Trophoblast cell (in vitro differentiated cells and primary cell): ENCODE data around the gene MRTFA.

Source experiments
- DNase-seq, 2 donors: peaks; one replicate each; pipeline ENCODE4 v3.0.0-alpha.2; 2016
- H2AFZ ChIP-seq: 2 replicates; pipeline ENCODE4 v1.6.1; 2013; ENCODE audit warnings: low read length, moderate library complexity, mild to moderate bottlenecking; ENCODE audit not compliant: insufficient read depth, poor library complexity
- H2AK5ac ChIP-seq: 2 replicates; pipeline ENCODE4 v1.6.1; 2013; ENCODE audit warnings: mild to moderate bottlenecking, low read length
- H2BK120ac ChIP-seq: 2 replicates; pipeline ENCODE4 v1.6.1; 2013; ENCODE audit warnings: low read length, mild to moderate bottlenecking, moderate library complexity; ENCODE audit not compliant: insufficient read depth, poor library complexity
- H2BK12ac ChIP-seq: 2 replicates; pipeline ENCODE4 v1.6.1; 2013; ENCODE audit warnings: mild to moderate bottlenecking, low read length, moderate library complexity
- H2BK5ac ChIP-seq: 2 replicates; pipeline ENCODE4 v1.6.1; 2013; ENCODE audit warnings: low read length, low read depth, moderate library complexity, mild to moderate bottlenecking; ENCODE audit not compliant: poor library complexity
- H3K14ac ChIP-seq: 2 replicates; pipeline ENCODE4 v1.6.1; 2013; ENCODE audit warnings: mild to moderate bottlenecking, low read length
- H3K18ac ChIP-seq: 2 replicates; pipeline ENCODE4 v1.6.1; 2013; ENCODE audit warnings: mild to moderate bottlenecking, low read length
- H3K23ac ChIP-seq: 2 replicates; pipeline ENCODE4 v1.6.1; 2013; ENCODE audit warnings: low read length
- H3K27ac ChIP-seq: 2 replicates; pipeline ENCODE4 v1.5.1; 2013; ENCODE audit warnings: low read depth, mild to moderate bottlenecking, inconsistent platforms, low read length, moderate library complexity
- H3K27me3 ChIP-seq: 2 replicates; pipeline ENCODE4 v1.6.1; 2013; ENCODE audit warnings: inconsistent platforms, mild to moderate bottlenecking, low read length, moderate library complexity; ENCODE audit not compliant: insufficient read depth
- H3K36me3 ChIP-seq, 2 experiments: 1 replicate in 1 of 2; 2 replicates in 1 of 2; pipeline ENCODE4 v1.6.1; 2013; ENCODE audit warnings: low read length in 2 of 2, mild to moderate bottlenecking in 2 of 2, moderate library complexity in 1 of 2; ENCODE audit not compliant: insufficient read depth in 2 of 2, control insufficient read depth in 1 of 2
- H3K4ac ChIP-seq: 2 replicates; pipeline ENCODE4 v1.6.1; 2013; ENCODE audit warnings: low read depth, mild to moderate bottlenecking, low read length, moderate library complexity
- H3K4me1 ChIP-seq, 2 experiments: 1 replicate in 1 of 2; 2 replicates in 1 of 2; pipeline ENCODE4 v1.6.1; 2013; ENCODE audit warnings: low read length in 2 of 2, mild to moderate bottlenecking in 2 of 2, moderate library complexity in 1 of 2; ENCODE audit not compliant: insufficient read depth in 2 of 2, control insufficient read depth in 1 of 2
- H3K4me2 ChIP-seq: 2 replicates; pipeline ENCODE4 v1.6.1; 2013; ENCODE audit warnings: inconsistent platforms, mild to moderate bottlenecking, low read length, moderate library complexity
- H3K4me3 ChIP-seq: 2 replicates; pipeline ENCODE4 v1.5.1; 2013; ENCODE audit warnings: mild to moderate bottlenecking, low read depth, low read length, inconsistent platforms
- H3K79me1 ChIP-seq: one replicate; pipeline ENCODE4 v1.6.1; 2013; ENCODE audit warnings: low read length
- H3K79me2 ChIP-seq: 2 replicates; pipeline ENCODE4 v1.6.1; 2013; ENCODE audit warnings: low read length, mild to moderate bottlenecking; ENCODE audit not compliant: control insufficient read depth, insufficient read depth, poor library complexity
- H3K9ac ChIP-seq: 2 replicates; pipeline ENCODE4 v1.6.1; 2013; ENCODE audit warnings: mild to moderate bottlenecking, low read length
- H3K9me3 ChIP-seq: 2 replicates; pipeline ENCODE4 v1.6.1; 2013; ENCODE audit warnings: low read depth, mild to moderate bottlenecking, control low read depth, inconsistent platforms, low read length; ENCODE audit not compliant: insufficient read depth
- H4K12ac ChIP-seq: 2 replicates; pipeline ENCODE4 v1.6.1; 2013; ENCODE audit warnings: low read depth, mild to moderate bottlenecking, low read length, moderate library complexity
- H4K8ac ChIP-seq: 2 replicates; pipeline ENCODE4 v1.6.1; 2013; ENCODE audit warnings: low read depth, mild to moderate bottlenecking, low read length, moderate library complexity
- H4K91ac ChIP-seq: one replicate; pipeline ENCODE4 v1.6.1; 2013; ENCODE audit warnings: low read depth, mild to moderate bottlenecking, low read length, moderate library complexity
- WGBS: extraction: QIAGEN DNeasy Blood & Tissue Kit; methylation state at CpG from one replicate; pipeline ENCODE4 v1.1.7; 2013; ENCODE audit warnings: missing lambda C conversion rate; ENCODE audit not compliant: insufficient read length, insufficient coverage; ENCODE audit errors: extremely low coverage; 5-methylcytosine and 5-hydroxymethylcytosine counted together

The MRTFA gene

DNA sequence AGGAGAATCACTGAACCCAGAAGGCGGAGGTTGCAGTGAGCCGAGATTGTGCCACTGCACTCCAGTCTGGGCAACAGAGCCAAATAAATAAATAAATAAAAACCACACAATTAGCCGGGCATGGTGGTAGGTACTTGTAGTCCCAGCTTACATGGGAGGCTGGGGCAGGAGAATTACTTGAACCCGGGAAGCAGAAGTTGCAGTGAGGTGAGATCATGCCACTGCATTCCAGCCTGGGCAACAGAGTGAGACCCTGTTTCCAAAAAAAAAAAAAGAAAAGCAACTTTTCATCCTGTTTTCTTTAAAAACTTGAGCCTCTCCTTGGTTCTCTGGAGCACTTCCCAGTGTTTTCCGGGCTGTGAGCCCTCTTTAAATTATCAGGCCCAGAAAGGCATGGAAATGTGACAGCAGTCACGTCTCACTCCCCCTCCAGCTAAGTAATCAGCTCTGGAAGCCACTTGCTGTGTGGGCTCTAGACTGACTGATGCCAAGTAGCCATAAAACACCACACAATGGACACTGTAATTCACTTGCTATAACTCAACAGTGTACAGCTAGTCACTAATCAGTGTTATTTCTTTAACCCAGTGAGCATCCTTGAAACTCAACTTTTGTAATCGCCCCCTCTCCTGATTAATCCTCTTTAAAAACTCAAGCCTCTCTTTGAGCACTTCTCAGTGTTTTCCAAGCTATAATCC, 29.8 kb upstream of the MRTFA start:
- H4K8ac ChIP-seq: no peak overlapping the region
- no peak overlapping the region for H2AK5ac ChIP-seq
- no peak overlapping the region for H2BK5ac ChIP-seq
- no peak overlapping the region for H2BK120ac ChIP-seq
- no peak overlapping the region for H3K9ac ChIP-seq
- no peak overlapping the region for H4K91ac ChIP-seq
- H3K18ac ChIP-seq: no peak overlapping the region
- no peak overlapping the region for H4K12ac ChIP-seq
- no peak overlapping the region for H3K14ac ChIP-seq
- H3K4ac ChIP-seq: no peak overlapping the region
- no peak overlapping the region for H2AFZ ChIP-seq
- no peak overlapping the region for H3K23ac ChIP-seq
- H3K4me1 ChIP-seq: peaks cover 5 to 9% of the 10 kb centered on the region in 2 experiments
- H3K4me2 ChIP-seq: no peak overlapping the region
- no peak overlapping the region for H3K4me3 ChIP-seq
- no peak overlapping the region for H3K27ac ChIP-seq
- no peaks in the 10 kb centered on the region for H3K9me3 ChIP-seq
- H3K36me3 ChIP-seq: no peaks in the 10 kb centered on the region
- peak in 1 of 2 donors; percentile 25 for DNase-seq
- WGBS: no CpG with 5 or more reads among the region's 7 CpGs
- H3K27me3 ChIP-seq: no peaks in the 10 kb centered on the region
- no peaks in the 10 kb centered on the region for H3K79me2 ChIP-seq
- no peak overlapping the region for H2BK12ac ChIP-seq
- peaks cover 5% of the 10 kb centered on the region for H3K79me1 ChIP-seq

DNA sequence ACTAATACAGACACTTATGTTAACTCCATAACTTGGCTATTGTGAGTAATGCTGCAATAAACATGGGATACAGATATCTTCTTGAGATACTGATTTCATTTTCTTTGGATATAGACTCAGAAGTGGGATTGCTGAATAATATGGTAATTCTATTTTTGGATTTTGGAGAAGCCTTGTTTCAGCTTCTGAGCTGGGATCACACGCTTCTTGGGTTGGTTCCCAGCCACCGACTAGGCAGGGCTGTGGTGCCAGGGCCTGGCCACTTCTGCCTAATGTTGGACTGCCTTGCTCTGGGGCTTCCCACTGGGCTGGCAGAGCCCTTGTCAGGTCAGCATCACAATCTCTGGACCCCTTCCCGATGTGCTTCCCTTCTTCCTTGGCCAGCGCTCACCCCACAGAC, 28.8 kb upstream of the MRTFA start:
- Histone ChIP-seq H3K18ac (no peak overlapping the region), H2BK5ac (no peak overlapping the region), H3K4me3 (no peak overlapping the region), H3K36me3 (no peaks in the 10 kb centered on the region), H4K8ac (no peak overlapping the region), H3K23ac (no peak overlapping the region), H3K79me1 (peaks cover 5% of the 10 kb centered on the region), H2BK120ac (no peak overlapping the region), H4K91ac (no peak overlapping the region), H3K4me2 (no peak overlapping the region), H2AK5ac (no peak overlapping the region), H3K14ac (no peak overlapping the region), H4K12ac (no peak overlapping the region), H3K9me3 (no peaks in the 10 kb centered on the region), H3K79me2 (no peaks in the 10 kb centered on the region), H3K27ac (no peak overlapping the region), H3K4me1 (peaks cover 5 to 9% of the 10 kb centered on the region in 2 experiments), H3K9ac (no peak overlapping the region), H3K4ac (no peak overlapping the region), H3K27me3 (no peaks in the 10 kb centered on the region), H2BK12ac (no peak overlapping the region), H2AFZ (no peak overlapping the region)
- no peak for DNase-seq
- no CpG with 5 or more reads among the region's 4 CpGs for WGBS

DNA sequence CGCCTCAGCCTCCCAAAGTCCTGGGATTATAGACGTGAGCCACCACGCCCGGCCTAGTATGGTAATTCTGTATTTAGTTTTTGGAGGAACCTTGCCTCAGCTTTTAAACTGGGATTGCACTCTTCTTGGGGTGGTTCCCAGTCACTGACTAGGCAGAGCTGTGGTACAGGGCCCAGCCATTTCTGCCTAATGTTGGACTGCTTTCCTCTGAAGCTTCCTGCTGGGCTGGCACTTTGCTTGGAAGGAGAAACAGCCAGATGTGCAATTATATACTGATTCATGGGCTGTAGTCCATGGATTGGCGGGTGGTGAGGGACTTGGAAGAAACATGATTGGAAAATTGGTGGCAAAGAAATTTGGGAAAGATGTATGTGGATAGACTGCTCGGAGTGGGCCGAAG, 25.2 kb upstream of the MRTFA start:
- no CpG with 5 or more reads among the region's 7 CpGs for WGBS
- Histone ChIP-seq H3K23ac (no peak overlapping the region), H3K36me3 (no peaks in the 10 kb centered on the region), H2AK5ac (no peak overlapping the region), H3K4me2 (no peak overlapping the region), H2BK12ac (no peak overlapping the region), H3K9ac (no peak overlapping the region), H3K4ac (no peak overlapping the region), H3K14ac (no peak overlapping the region), H3K27ac (no peak overlapping the region), H4K8ac (no peak overlapping the region), H2AFZ (no peak overlapping the region), H3K79me1 (no peaks in the 10 kb centered on the region), H3K4me3 (no peak overlapping the region), H3K79me2 (no peaks in the 10 kb centered on the region), H4K12ac (no peak overlapping the region), H2BK120ac (no peak overlapping the region), H4K91ac (no peak overlapping the region), H3K27me3 (no peaks in the 10 kb centered on the region), H3K9me3 (no peaks in the 10 kb centered on the region), H3K18ac (no peak overlapping the region), H3K4me1 (no peaks in the 10 kb centered on the region), H2BK5ac (no peak overlapping the region)
- no peak for DNase-seq

DNA sequence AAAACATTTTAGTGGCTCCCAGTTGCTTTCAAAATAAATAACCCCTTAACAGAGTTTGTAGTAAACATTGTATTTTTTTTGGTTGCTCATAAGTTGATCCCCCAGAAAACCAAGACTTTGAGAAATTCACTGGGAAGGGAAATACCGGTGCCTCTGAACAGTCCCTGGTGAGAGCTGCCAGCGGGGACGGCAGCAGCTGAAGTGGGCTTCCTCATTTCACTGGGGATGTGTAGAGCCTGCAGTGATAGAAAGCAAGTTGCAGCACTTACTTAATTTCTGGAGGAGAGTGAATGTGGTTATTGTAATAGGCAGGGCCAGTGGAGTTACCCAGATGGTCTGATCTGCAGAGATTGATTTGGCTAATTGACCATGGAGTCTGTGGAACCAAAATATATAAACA, 24.2 kb upstream of the MRTFA start:
- Histone ChIP-seq H3K23ac (no peak overlapping the region), H4K91ac (no peak overlapping the region), H2BK120ac (no peak overlapping the region), H3K4ac (no peak overlapping the region), H3K27me3 (no peaks in the 10 kb centered on the region), H3K27ac (no peak overlapping the region), H3K9ac (no peak overlapping the region), H4K8ac (no peak overlapping the region), H3K4me3 (no peak overlapping the region), H3K9me3 (no peaks in the 10 kb centered on the region), H3K36me3 (no peaks in the 10 kb centered on the region), H3K4me2 (no peak overlapping the region), H3K18ac (no peak overlapping the region), H3K14ac (no peak overlapping the region), H2AK5ac (no peak overlapping the region), H4K12ac (no peak overlapping the region), H2BK5ac (no peak overlapping the region), H3K4me1 (no peaks in the 10 kb centered on the region), H3K79me2 (no peaks in the 10 kb centered on the region), H3K79me1 (no peaks in the 10 kb centered on the region), H2BK12ac (no peak overlapping the region), H2AFZ (no peak overlapping the region)
- no CpG with 5 or more reads among the region's 3 CpGs for WGBS
- no peak for DNase-seq
